Memory B cell (primary cell): Measurements from ENCODE around the gene NOL9.

ENCODE experiments used
- ATAC-seq: fragments of 150-1000 bp; cut with Tn5 transposase; 2 replicates; pipeline ENCODE4 v1.10.0; 2021; ENCODE audit warnings: low read depth, mild to moderate bottlenecking, moderate library complexity
- DNase-seq, 2 donors: peaks; one replicate each; pipeline ENCODE4 v3.0.0; 2022; ENCODE audit warnings: low spot score in 2 of 2
- H3K27ac Mint-ChIP-seq: one replicate; pipeline ENCODE4 v1.8.0; 2022; ENCODE audit warnings: mild to moderate bottlenecking, moderate library complexity, mixed read lengths
- H3K27me3 Mint-ChIP-seq: one replicate; pipeline ENCODE4 v1.8.0; 2022; ENCODE audit warnings: mixed read lengths
- H3K36me3 Mint-ChIP-seq: one replicate; pipeline ENCODE4 v1.8.0; 2022; ENCODE audit warnings: mild to moderate bottlenecking, mixed read lengths
- H3K4me1 Mint-ChIP-seq: one replicate; pipeline ENCODE4 v1.8.0; 2022; ENCODE audit warnings: mixed read lengths
- H3K4me3 Mint-ChIP-seq: one replicate; pipeline ENCODE4 v1.8.0; 2022; ENCODE audit warnings: mild to moderate bottlenecking, moderate library complexity, mixed read lengths
- H3K9me3 Mint-ChIP-seq: one replicate; pipeline ENCODE4 v1.8.0; 2022; ENCODE audit warnings: mixed read lengths

NOL9 gene

DNA sequence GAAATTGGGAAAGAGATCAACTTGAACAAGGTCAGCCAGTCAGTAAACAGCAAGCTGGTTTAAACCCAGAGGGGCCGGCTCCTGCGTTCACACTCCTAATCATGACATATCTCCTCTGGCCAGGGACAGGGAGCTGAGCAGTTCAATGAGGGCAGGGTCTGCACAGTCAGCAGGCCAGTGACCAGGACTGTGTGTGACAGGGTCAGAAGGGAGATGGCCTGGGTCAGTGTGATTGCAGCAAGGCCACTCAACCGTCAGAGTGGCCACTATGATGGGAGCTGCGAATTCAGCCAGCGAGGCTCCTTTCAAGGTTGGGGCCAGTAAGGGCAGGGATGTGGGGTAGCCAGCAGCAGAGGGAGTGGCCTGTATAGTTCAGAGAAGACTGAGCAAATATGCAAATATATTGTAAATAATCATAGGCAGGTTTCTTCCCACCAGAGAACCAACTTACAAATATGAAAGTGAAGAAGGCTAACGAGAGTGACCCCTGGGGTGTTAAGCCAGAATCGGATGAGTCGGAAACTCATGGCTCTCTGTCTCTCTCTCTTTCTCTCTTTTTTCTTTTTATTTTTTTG is 20.0 kb downstream of the NOL9 start:
- H3K27ac Mint-ChIP-seq = no peak overlapping the region

DNA sequence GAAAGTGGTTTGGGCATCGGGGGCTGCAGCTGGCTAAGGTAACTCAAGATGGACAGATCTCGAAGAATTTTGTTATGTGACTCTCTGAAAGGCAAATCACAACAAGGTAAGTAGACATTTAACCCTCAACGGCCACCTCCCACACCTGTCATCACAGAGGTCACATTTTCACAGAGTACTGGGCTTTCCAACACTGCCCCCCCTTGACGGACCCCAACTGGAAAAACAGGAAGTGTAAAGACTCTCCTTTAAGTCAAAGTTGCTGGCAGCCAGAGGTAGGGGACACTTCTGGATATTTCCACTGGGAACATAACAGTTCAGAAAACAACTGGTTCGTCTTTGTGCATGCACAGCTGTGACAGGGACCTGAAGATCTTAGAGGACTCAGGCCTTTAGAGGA is 22.3 kb downstream of the NOL9 start:
- Mint-ChIP-seq H3K27ac (no peak overlapping the region), H3K36me3 (peaks cover 24% of the 10 kb centered on the region), H3K4me1 (peaks cover 2% of the 10 kb centered on the region), H3K4me3 (no peak overlapping the region), H3K9me3 (no peaks in the 10 kb centered on the region), H3K27me3 (no peaks in the 10 kb centered on the region)
- no peak for ATAC-seq
- no peak for DNase-seq

More for the DNA sequence above, 20.0 kb downstream of the NOL9 start:
- no peak overlapping the region for H3K4me3 Mint-ChIP-seq
- ATAC-seq = no peak
- H3K9me3 Mint-ChIP-seq = no peaks in the 10 kb centered on the region
- DNase-seq = no peak
- no peaks in the 10 kb centered on the region for H3K27me3 Mint-ChIP-seq
- peaks cover 2% of the 10 kb centered on the region for H3K4me1 Mint-ChIP-seq
- H3K36me3 Mint-ChIP-seq = peaks cover 16% of the 10 kb centered on the region

DNA sequence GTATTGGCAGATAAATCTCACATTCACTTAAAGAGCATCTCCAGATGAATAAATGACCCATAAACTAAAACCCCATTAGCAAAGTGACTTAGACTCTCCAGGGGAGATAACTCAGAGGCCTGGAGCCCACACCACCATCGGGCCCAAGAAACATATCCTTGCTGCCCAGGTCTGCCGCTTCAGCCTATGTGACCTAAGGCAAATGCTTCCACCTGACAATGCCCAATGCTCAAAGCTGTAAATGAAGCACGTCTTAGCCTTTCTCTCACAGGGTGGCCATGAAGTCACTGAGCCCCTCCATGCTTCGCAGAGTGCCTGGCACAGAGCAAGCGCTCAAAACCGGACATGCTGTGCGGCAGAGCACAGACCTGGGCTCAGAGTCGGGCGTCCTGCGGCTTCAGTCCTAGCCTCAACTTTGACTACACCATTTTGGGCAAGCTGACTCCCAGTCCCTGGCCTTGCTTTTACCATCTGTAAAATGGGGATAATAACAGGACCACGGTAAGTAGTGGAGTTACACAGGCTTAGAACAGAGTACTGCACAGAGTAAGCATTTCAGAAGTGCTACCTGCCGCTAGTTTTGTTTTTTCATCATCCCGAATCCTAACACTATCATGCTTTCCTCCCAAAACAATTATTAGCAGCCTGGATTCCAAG is 23.7 kb downstream of the NOL9 start:
- DNase-seq = no peak
- ATAC-seq = no peak
- H3K27me3 Mint-ChIP-seq = no peaks in the 10 kb centered on the region
- no peak overlapping the region for H3K4me3 Mint-ChIP-seq
- no peaks in the 10 kb centered on the region for H3K9me3 Mint-ChIP-seq
- no peak overlapping the region for H3K27ac Mint-ChIP-seq
- peaks cover 2% of the 10 kb centered on the region for H3K4me1 Mint-ChIP-seq
- H3K36me3 Mint-ChIP-seq = peaks cover 26% of the 10 kb centered on the region

DNA sequence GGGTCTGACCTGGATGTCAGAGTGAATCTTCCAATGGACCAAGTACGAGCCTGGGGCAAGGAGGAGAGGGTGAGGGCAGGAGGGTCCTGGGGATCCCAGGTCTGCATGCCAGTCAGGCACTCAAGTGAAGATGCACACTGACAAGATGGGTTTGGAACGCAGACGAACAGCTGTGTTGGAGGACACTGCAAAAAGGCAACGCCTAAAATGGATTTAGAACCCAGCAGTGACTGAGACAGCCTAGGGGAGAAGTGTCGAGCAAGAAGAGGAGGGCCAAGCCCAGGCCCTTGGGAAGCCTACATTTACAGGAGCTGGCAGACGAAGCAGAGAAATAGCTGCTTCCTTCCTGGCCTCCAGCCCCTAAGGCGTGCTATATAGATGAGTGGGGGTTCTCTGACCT is 25.8 kb downstream of the NOL9 start:
- DNase-seq (no peak), ATAC-seq (no peak)
- Mint-ChIP-seq H3K9me3 (no peaks in the 10 kb centered on the region), H3K27me3 (no peaks in the 10 kb centered on the region), H3K4me1 (no peaks in the 10 kb centered on the region), H3K27ac (no peak overlapping the region), H3K4me3 (no peak overlapping the region), H3K36me3 (peaks cover 22% of the 10 kb centered on the region)

DNA sequence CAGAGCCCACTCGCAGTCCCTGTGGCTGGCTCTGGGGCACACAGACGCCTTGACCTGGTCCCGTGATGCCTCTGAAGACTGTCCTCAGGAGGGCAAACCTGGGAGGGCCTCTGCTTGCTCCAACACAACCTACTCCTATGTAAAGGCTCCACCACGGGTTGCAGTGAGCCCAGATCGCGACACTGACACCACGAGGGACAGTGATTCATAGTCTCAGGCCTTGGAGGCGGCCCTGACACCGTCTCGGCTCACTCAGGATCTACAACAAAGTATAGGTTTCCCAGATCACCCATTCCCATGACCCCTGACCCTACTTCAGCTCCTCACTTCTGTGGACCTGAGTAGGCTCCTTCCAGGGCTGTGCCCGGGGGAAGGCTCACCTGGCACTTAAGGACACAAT is 28.0 kb downstream of the NOL9 start:
- no peak overlapping the region for H3K4me3 Mint-ChIP-seq
- no peak overlapping the region for H3K27ac Mint-ChIP-seq
- H3K4me1 Mint-ChIP-seq = no peaks in the 10 kb centered on the region
- peaks cover 12% of the 10 kb centered on the region for H3K36me3 Mint-ChIP-seq
- H3K27me3 Mint-ChIP-seq = no peaks in the 10 kb centered on the region
- no peak for ATAC-seq
- H3K9me3 Mint-ChIP-seq = no peaks in the 10 kb centered on the region
- no peak for DNase-seq

DNA sequence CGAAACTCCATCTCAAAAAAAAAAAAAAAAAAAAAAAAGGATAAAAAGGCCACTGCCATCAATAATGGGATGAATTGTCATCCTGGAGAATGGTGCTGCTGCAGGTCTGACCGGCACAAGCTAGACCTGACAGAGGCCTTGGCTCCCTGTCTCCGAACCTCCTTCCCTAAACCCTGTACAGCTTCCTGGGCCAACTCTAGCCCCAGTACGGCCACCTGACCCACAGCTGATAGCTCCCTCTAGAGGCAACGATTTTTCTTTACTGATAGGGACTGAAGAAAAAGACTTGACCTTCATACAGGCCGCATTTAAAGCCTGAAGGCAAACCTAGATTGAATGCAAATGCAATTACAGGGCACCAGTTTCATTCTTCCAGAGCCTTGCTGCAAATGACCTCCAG is 30.7 kb downstream of the NOL9 start:
- Mint-ChIP-seq H3K27ac (peak overlapping the region; percentile 41), H3K4me1 (no peaks in the 10 kb centered on the region), H3K27me3 (no peaks in the 10 kb centered on the region), H3K9me3 (no peaks in the 10 kb centered on the region), H3K4me3 (no peak overlapping the region), H3K36me3 (peaks cover 10% of the 10 kb centered on the region)
- DNase-seq (no peak), ATAC-seq (no peak)

DNA sequence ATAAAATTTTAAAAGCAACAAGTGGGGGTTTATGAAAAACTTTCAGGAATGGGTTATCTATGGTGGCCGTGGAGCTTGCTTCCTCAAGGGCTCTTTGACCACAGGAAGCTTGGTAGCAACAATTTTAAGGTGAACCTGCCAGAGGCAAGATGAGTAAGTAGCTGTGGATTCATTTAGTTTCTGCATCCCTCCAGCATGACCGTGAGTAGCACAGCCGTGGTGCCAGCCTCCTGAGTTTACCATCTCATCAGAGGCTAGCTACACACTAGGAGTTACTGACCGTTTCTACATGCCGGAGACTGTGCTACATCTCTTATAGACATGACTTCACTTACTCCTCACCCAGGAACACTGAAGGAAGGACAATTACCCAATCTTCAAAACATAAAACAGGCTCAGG is 32.8 kb downstream of the NOL9 start:
- H3K27me3 Mint-ChIP-seq = no peaks in the 10 kb centered on the region
- DNase-seq = no peak
- peaks cover 1% of the 10 kb centered on the region for H3K36me3 Mint-ChIP-seq
- H3K4me1 Mint-ChIP-seq = no peaks in the 10 kb centered on the region
- H3K27ac Mint-ChIP-seq = no peak overlapping the region
- H3K9me3 Mint-ChIP-seq = no peaks in the 10 kb centered on the region
- H3K4me3 Mint-ChIP-seq = no peak overlapping the region
- ATAC-seq = no peak

DNA sequence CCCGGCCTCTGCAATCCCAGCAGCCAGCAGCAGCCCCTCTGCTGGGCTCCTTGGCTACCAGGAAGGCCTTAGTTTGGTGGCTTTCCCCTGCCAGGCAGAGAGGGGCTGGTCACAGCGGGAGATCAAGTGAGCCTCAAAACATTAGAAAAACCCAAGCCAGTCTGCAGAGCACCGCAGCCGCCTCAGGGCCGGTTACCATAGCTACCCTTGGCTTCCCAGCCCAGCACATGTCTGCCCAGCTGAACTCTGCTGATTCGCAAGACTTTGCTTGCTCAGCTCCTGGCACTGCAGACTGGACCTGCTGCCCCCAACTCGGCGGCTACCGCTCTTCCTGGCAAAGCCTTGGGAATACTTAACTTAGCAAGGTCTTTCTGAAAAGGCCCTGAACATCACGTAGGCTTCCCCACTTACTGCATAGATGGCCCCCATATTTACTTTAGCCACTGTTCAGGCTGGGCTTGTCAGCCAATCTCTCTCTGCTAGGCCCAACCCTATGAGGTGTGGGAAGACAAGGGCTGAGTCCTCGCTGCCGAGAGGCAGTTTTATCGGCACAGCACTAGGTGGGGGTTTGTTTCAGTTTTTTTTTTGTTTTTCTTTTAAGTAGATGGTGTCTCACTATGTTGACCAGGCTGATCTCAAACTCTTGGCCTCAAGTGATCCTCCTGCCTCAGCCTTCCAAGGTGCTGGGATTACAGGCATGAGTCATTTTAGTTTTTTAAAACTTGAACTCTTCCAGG is 34.2 kb downstream of the NOL9 start:
- H3K4me1 Mint-ChIP-seq = no peaks in the 10 kb centered on the region
- no peak for ATAC-seq
- no peak for DNase-seq
- no peaks in the 10 kb centered on the region for H3K9me3 Mint-ChIP-seq
- peaks cover 1% of the 10 kb centered on the region for H3K36me3 Mint-ChIP-seq
- no peak overlapping the region for H3K4me3 Mint-ChIP-seq
- peak overlapping the region; percentile 74 for H3K27ac Mint-ChIP-seq
- no peaks in the 10 kb centered on the region for H3K27me3 Mint-ChIP-seq

DNA sequence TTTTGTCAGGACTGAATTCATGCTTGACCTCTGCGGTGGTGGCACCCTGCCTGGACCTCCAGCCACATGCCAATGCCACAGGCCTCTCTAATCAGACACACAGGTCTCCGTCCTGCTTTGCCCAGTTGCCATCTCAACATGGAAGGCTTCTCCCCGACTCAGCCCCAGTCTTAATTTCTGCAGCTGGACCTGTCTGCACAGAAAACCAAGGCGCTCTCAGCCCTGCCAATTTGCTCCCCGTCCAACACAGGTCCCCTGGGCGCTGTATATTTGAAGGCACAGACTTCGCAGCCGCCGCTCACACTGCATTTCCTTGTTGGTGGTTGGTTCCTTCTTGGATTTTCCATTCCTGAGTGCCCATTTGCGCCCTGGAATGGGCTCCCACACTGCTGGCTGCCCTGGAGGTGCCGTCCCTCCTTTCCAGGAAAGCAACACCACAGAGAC is 34.8 kb downstream of the NOL9 start:
- peaks cover 1% of the 10 kb centered on the region for H3K36me3 Mint-ChIP-seq
- H3K9me3 Mint-ChIP-seq = no peaks in the 10 kb centered on the region
- H3K4me1 Mint-ChIP-seq = no peaks in the 10 kb centered on the region
- H3K27me3 Mint-ChIP-seq = no peaks in the 10 kb centered on the region
- ATAC-seq = no peak
- H3K27ac Mint-ChIP-seq = no peak overlapping the region
- no peak overlapping the region for H3K4me3 Mint-ChIP-seq
- no peak for DNase-seq

DNA sequence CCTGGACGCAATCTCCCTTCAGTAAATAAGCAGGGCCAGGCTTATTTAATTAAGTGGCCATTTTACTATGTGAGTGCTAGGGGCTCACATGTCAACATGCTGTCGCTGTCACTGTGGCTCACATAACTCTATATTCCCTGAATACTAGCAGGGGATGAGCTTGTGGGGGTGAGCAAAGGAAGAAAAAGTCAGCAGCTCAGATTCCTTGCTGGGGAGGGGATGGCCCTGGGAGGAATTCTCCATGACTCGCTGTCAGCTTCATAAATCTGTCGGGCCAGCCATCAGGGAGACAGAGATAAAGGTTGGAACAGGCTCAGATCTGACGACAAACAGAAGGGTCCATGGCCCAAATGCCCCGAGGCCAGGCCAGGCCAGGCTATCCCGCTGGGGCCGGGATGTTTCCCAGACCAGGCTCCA is 36.9 kb downstream of the NOL9 start:
- Mint-ChIP-seq H3K27me3 (no peaks in the 10 kb centered on the region), H3K27ac (no peak overlapping the region), H3K4me3 (no peak overlapping the region), H3K9me3 (no peaks in the 10 kb centered on the region), H3K36me3 (no peaks in the 10 kb centered on the region), H3K4me1 (no peaks in the 10 kb centered on the region)
- ATAC-seq (no peak), DNase-seq (no peak)

DNA sequence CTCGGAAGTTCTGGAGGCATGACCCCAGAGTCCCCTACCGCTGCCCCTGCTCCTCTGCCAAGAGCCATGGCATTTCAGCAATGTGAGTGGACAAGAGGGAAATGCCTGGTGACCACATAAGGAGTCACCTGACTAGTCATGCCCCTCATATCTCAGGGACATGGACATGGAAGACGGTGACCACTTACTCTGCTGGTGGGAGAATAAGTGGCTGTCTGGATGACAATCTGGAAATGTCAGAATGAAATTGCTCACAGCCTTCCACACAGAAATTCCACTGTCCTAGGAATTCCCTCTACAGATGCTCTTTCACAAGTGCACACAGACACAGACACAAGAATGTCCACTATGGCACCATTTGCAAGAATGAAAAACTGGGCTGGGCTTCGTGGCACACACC is 38.5 kb downstream of the NOL9 start:
- H3K27me3 Mint-ChIP-seq = no peaks in the 10 kb centered on the region
- no peak overlapping the region for H3K27ac Mint-ChIP-seq
- H3K4me3 Mint-ChIP-seq = no peak overlapping the region
- DNase-seq (no peak), ATAC-seq (no peak)
- H3K36me3 Mint-ChIP-seq = no peaks in the 10 kb centered on the region
- no peaks in the 10 kb centered on the region for H3K9me3 Mint-ChIP-seq
- no peaks in the 10 kb centered on the region for H3K4me1 Mint-ChIP-seq

DNA sequence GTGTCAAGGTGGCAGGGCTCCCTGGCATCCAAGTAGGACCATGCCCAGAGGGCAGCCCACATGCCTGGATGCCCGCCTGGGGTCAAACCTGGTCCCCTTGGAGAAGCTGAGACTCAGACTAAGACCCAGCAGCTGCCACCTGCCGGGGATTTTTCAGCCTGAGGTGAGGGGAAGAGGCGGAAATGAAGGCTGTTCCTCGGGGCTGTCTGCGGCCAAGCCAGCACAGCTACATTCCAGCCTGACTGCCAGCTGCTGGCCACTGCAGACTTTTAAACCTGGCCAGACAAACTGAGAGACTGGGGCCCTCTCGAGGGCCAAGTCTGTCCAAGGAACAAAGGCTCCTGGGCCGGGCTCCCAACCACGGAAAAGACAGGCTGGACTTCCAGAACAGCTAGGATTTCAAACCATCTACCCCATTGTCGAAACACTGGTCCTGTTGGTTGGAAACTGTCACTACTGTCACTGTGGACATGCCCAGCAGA is 41.0 kb downstream of the NOL9 start:
- H3K9me3 Mint-ChIP-seq = no peaks in the 10 kb centered on the region
- ATAC-seq (no peak), DNase-seq (no peak)
- H3K27ac Mint-ChIP-seq = no peak overlapping the region
- H3K4me3 Mint-ChIP-seq = no peak overlapping the region
- no peaks in the 10 kb centered on the region for H3K4me1 Mint-ChIP-seq
- peaks cover 2% of the 10 kb centered on the region for H3K27me3 Mint-ChIP-seq
- H3K36me3 Mint-ChIP-seq = no peaks in the 10 kb centered on the region

DNA sequence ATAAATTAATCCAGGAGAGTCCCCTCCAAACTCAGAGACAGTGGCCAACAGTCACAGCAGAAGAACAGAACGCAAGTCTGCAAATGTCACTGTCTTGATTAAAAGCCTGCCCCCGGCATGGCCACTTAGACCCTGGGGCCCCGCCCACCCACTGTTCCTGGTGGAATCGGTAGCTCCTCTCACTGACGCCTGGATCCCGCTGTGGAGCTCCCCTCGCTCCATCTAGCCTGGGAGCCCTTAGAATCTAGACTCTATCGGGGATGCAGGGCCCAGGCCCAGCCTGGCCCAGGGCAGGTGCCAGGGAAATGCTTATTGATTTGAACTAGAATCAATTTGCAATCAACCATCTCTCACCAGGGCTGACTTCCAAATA is 41.4 kb downstream of the NOL9 start:
- Mint-ChIP-seq H3K9me3 (no peaks in the 10 kb centered on the region), H3K4me1 (no peaks in the 10 kb centered on the region), H3K36me3 (no peaks in the 10 kb centered on the region), H3K4me3 (no peak overlapping the region), H3K27ac (no peak overlapping the region), H3K27me3 (peaks cover 2% of the 10 kb centered on the region)
- DNase-seq = no peak
- ATAC-seq = no peak

DNA sequence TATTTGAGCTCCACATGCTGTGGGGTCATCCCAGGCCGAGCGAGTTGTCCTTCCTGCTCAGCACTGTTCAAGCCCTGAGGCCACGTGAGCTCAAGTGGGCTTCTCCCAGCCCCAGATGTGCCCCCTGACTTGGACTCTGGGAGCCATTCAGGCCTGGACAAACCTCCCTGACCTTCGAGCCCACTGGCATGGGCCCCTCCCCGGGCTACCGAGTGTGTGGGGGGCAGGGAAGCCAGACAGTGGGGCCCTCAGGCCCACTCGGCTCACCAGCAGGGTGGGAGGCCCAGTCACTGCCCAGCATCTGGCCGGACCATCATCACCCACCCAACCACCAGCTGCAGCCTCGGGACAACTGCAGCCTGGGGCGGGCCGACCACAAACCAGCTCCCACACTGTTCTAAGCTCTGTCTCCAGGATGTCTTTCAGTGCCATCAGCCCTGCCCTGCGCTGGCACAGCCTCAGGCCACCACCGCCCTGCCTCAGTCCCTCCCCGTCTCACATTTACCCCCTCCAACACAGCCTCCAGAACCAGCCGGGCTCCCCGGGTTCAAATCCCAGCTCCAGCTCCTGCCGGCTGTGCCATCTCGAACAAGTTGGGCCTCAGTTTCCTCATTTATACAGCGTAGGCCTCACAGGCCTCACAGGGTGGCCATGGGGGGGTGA is 41.9 kb downstream of the NOL9 start:
- no peak overlapping the region for H3K4me3 Mint-ChIP-seq
- peaks cover 2% of the 10 kb centered on the region for H3K27me3 Mint-ChIP-seq
- DNase-seq = no peak
- no peak overlapping the region for H3K27ac Mint-ChIP-seq
- ATAC-seq = no peak
- no peaks in the 10 kb centered on the region for H3K9me3 Mint-ChIP-seq
- no peaks in the 10 kb centered on the region for H3K36me3 Mint-ChIP-seq
- H3K4me1 Mint-ChIP-seq = no peaks in the 10 kb centered on the region
